GM19238 (cell line): Measurements from ENCODE around the gene GNG5.
"Not testable (repeated sequence)": the region's sequence is repeated elsewhere in the genome, so short reads cannot be mapped to it uniquely, and the experiment has no call there.

Source experiments
- DNase-seq: peaks from one replicate; pipeline ENCODE4 v3.0.0; 2011; ENCODE audit warnings: low spot score; ENCODE audit not compliant: insufficient read length

The GNG5 gene

GRCh38 chr1:84506002-84506728 is at the start of gene GNG5, which contains the start of gene SPATA1:
Gene GNG5 (minus strand): TSS chr1:84506581. CDS start chr1:84506091, 490 bp downstream.
Gene SPATA1 (plus strand): TSS chr1:84506386. CDS start chr1:84516360, 9,974 bp downstream.
- peak; percentile 83 for DNase-seq

GRCh38 chr1:84550826-84551225 is 44.4 kb upstream of the GNG5 start:
- no peak for DNase-seq

- no peak for DNase-seq
These were observed 35.3 kb upstream of the GNG5 start for GRCh38 chr1:84541679-84542078.

- DNase-seq, result no peak
These were observed 34.4 kb upstream of the GNG5 start for GRCh38 chr1:84540759-84541158.

GRCh38 chr1:84539972-84540371 is 33.6 kb upstream of the GNG5 start:
- DNase-seq, result no peak

- DNase-seq, result no peak
These were observed 32.2 kb upstream of the GNG5 start for GRCh38 chr1:84538599-84538998.

- no peak for DNase-seq
These were observed 19.4 kb upstream of the GNG5 start for GRCh38 chr1:84525779-84526178.

- no peak for DNase-seq
These were observed 18.2 kb upstream of the GNG5 start for GRCh38 chr1:84524590-84524989.

- no peak for DNase-seq
These were observed 4.3 kb upstream of the GNG5 start for GRCh38 chr1:84510668-84511067.

GRCh38 chr1:84510165-84510564 is 3.8 kb upstream of the GNG5 start:
- no peak for DNase-seq

GRCh38 chr1:84509029-84509428 is 2.6 kb upstream of the GNG5 start:
- DNase-seq, result no peak

- DNase-seq, result no peak
These were observed 2.1 kb upstream of the GNG5 start for GRCh38 chr1:84508510-84508909.

GRCh38 chr1:84507887-84508286 is 1.5 kb upstream of the GNG5 start:
- not testable (repeated sequence) for DNase-seq

- no peak for DNase-seq
These were observed 510 bp upstream of the GNG5 start for GRCh38 chr1:84506729-84507453.

- peak; percentile 37 for DNase-seq
These were observed 834 bp downstream of the GNG5 start for GRCh38 chr1:84505493-84506001.

GRCh38 chr1:84504580-84505492 is 1.5 kb downstream of the GNG5 start:
- no peak for DNase-seq

GRCh38 chr1:84502927-84503326 is 3.5 kb downstream of the GNG5 start:
- no peak for DNase-seq

GRCh38 chr1:84497631-84498275 is 8.6 kb downstream of the GNG5 start:
- no peak for DNase-seq

- no peak for DNase-seq
These were observed 9.9 kb downstream of the GNG5 start for GRCh38 chr1:84496498-84496897.

- DNase-seq, result no peak
These were observed 12.6 kb downstream of the GNG5 start for GRCh38 chr1:84493747-84494146.

- no peak for DNase-seq
These were observed 13.7 kb downstream of the GNG5 start for GRCh38 chr1:84492726-84493125.
